ENCODE measurements around the gene CHMP6.

- no peak for TF ChIP-seq YY1 (IDR thresholded peaks at IDR 0.05)
- no peak for TF ChIP-seq CTCF (IDR thresholded peaks at IDR 0.05; ENCODE audit: low read depth, low read length, missing input control)
- no peak for TF ChIP-seq SP1 (IDR thresholded peaks at IDR 0.05)
- TF ChIP-seq ZBTB33 (IDR thresholded peaks at IDR 0.05): no peak
- TF ChIP-seq GABPA (IDR thresholded peaks at IDR 0.05 in 1 of 2, conservative IDR thresholded peaks at IDR 0.05 in 1 of 2): no peak
- TF ChIP-seq, protein P1, sequence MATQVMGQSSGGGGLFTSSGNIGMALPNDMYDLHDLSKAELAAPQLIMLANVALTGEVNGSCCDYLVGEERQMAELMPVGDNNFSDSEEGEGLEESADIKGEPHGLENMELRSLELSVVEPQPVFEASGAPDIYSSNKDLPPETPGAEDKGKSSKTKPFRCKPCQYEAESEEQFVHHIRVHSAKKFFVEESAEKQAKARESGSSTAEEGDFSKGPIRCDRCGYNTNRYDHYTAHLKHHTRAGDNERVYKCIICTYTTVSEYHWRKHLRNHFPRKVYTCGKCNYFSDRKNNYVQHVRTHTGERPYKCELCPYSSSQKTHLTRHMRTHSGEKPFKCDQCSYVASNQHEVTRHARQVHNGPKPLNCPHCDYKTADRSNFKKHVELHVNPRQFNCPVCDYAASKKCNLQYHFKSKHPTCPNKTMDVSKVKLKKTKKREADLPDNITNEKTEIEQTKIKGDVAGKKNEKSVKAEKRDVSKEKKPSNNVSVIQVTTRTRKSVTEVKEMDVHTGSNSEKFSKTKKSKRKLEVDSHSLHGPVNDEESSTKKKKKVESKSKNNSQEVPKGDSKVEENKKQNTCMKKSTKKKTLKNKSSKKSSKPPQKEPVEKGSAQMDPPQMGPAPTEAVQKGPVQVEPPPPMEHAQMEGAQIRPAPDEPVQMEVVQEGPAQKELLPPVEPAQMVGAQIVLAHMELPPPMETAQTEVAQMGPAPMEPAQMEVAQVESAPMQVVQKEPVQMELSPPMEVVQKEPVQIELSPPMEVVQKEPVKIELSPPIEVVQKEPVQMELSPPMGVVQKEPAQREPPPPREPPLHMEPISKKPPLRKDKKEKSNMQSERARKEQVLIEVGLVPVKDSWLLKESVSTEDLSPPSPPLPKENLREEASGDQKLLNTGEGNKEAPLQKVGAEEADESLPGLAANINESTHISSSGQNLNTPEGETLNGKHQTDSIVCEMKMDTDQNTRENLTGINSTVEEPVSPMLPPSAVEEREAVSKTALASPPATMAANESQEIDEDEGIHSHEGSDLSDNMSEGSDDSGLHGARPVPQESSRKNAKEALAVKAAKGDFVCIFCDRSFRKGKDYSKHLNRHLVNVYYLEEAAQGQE (IDR thresholded peaks at IDR 0.05): no peak
- TF ChIP-seq RAD21 (IDR thresholded peaks at IDR 0.05): no peak
- TF ChIP-seq, protein P2, sequence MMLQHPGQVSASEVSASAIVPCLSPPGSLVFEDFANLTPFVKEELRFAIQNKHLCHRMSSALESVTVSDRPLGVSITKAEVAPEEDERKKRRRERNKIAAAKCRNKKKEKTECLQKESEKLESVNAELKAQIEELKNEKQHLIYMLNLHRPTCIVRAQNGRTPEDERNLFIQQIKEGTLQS (IDR thresholded peaks at IDR 0.05): no peak
Measured at GRCh38 chr17:81012574-81013447, 21.2 kb downstream of the CHMP6 start.

All from liver (tissue), 3 donors.